Activated CD8-positive, alpha-beta T cell treated with anti-CD3 and anti-CD28 coated beads, Interleukin-2, amount 10 ng/mL, durations not matched to agents 7 days and 5 days (primary cell): ENCODE data around the gene PISD. TPM values are rescaled to one million over a fixed set of nuclear protein-coding genes. Genes with fewer than 3 reads are reported as not detected.
A peak's percentile ranks its signal among the peaks of the same experiment; 100 is the strongest.

Experiments
- ATAC-seq: fragments of 150-1000 bp; cut with Tn5 transposase; one replicate; pipeline ENCODE4 v1.10.0; 2021; ENCODE audit warnings: moderate library complexity
- CTCF ChIA-PET: fragments of 350-600 bp; sonication (Branson Sonifier 250); formaldehyde crosslinking; loops from one replicate; lab custom pipeline; 2021; ENCODE audit warnings: antibody characterized with exemption; lab: Charles Lee
- POLR2A ChIA-PET: fragments of 350-600 bp; sonication (Branson Sonifier 250); formaldehyde crosslinking; loops from one replicate; lab custom pipeline; 2021; ENCODE audit warnings: antibody characterized with exemption; lab: Charles Lee
- DNase-seq: peaks from one replicate; pipeline ENCODE4 v3.0.0-alpha.2; 2020
- H3K27ac Mint-ChIP-seq: one replicate; pipeline ENCODE4 v1.8.0; 2021; ENCODE audit warnings: mild to moderate bottlenecking, mixed read lengths
- H3K27me3 Mint-ChIP-seq: one replicate; pipeline ENCODE4 v1.8.0; 2021; ENCODE audit warnings: low read depth, mixed read lengths
- H3K36me3 Mint-ChIP-seq: one replicate; pipeline ENCODE4 v1.8.0; 2021; ENCODE audit warnings: low read depth, mixed read lengths
- H3K4me1 Mint-ChIP-seq: one replicate; pipeline ENCODE4 v1.8.0; 2021; ENCODE audit warnings: low read depth, mixed read lengths
- H3K4me3 Mint-ChIP-seq: one replicate; pipeline ENCODE4 v1.8.0; 2021; ENCODE audit warnings: mild to moderate bottlenecking, mixed read lengths
- H3K9me3 Mint-ChIP-seq: one replicate; pipeline ENCODE4 v1.8.0; 2022; ENCODE audit warnings: mixed read lengths; ENCODE audit not compliant: insufficient read depth
- microRNA-seq: library from miRNA; unstranded; fragments of <30 nt; microRNA quantifications from one replicate; pipeline ENCODE4 v1.2.0, GENCODE V29; 2022
- total RNA-seq, 2 experiments: library from RNA; stranded (reverse); gene quantifications; one replicate each; pipeline ENCODE4 v1.2.3, GENCODE V29; 2021

PISD gene
- total RNA-seq, 2 experiments from 2014 or later = 28.8 to 29.2 TPM

- no peak for ATAC-seq
- H3K9me3 Mint-ChIP-seq = no peaks in the 10 kb centered on the region
- no peak for DNase-seq
- peaks cover 62% of the 10 kb centered on the region for H3K36me3 Mint-ChIP-seq
- H3K4me3 Mint-ChIP-seq = no peak overlapping the region
- ChIA-PET CTCF (interaction anchor here (1.6 to 1.9 kb wide), 2 partner anchors 13 to 28 kb away, joined by 4 to 5 read pairs; no protein-coding TSS in a partner anchor), POLR2A (no interaction called here)
- no peaks in the 10 kb centered on the region for H3K27me3 Mint-ChIP-seq
- no peak overlapping the region for H3K27ac Mint-ChIP-seq
- peaks cover 35% of the 10 kb centered on the region for H3K4me1 Mint-ChIP-seq
Measured at GRCh38 chr22:31584804-31585160, 77.2 kb downstream of the PISD start.

- POLR2A ChIA-PET = interaction anchor here (0.5 kb wide), 1 partner anchor 9 kb away, joined by 3 read pairs; no protein-coding TSS in a partner anchor
- peaks cover 35% of the 10 kb centered on the region for H3K4me1 Mint-ChIP-seq
- no peaks in the 10 kb centered on the region for H3K9me3 Mint-ChIP-seq
- DNase-seq (no peak), ATAC-seq (no peak)
- peak overlapping the region; percentile 37 for H3K27ac Mint-ChIP-seq
- no peak overlapping the region for H3K4me3 Mint-ChIP-seq
- H3K27me3 Mint-ChIP-seq = no peaks in the 10 kb centered on the region
- H3K36me3 Mint-ChIP-seq = peaks cover 61% of the 10 kb centered on the region
- CTCF ChIA-PET = interaction anchor here (0.8 to 2.3 kb wide), 6 partner anchors 13 to 55 kb away, joined by 3 to 9 read pairs (median 4); no protein-coding TSS in a partner anchor
Measured at GRCh38 chr22:31583861-31584485, 78.0 kb downstream of the PISD start.

- Mint-ChIP-seq H3K27ac (peak overlapping the region; percentile 4), H3K9me3 (no peaks in the 10 kb centered on the region)
Measured at GRCh38 chr22:31579835-31580242, 82.2 kb downstream of the PISD start.

GRCh38 chr22:31578171-31578570, 83.8 kb downstream of the PISD start:
- DNase-seq (no peak), ATAC-seq (no peak)
- H3K27ac Mint-ChIP-seq = no peak overlapping the region
- peaks cover 9% of the 10 kb centered on the region for H3K4me1 Mint-ChIP-seq
- H3K36me3 Mint-ChIP-seq = peaks cover 42% of the 10 kb centered on the region
- H3K4me3 Mint-ChIP-seq = no peak overlapping the region
- POLR2A ChIA-PET = no interaction called here
- CTCF ChIA-PET = no interaction called here
- no peaks in the 10 kb centered on the region for H3K27me3 Mint-ChIP-seq
- no peaks in the 10 kb centered on the region for H3K9me3 Mint-ChIP-seq

More at GRCh38 chr22:31579835-31580242, 82.2 kb downstream of the PISD start:
- ChIA-PET POLR2A (no interaction called here), CTCF (no interaction called here)
- no peak for DNase-seq
- Mint-ChIP-seq H3K4me3 (no peak overlapping the region), H3K36me3 (peaks cover 49% of the 10 kb centered on the region), H3K4me1 (peaks cover 26% of the 10 kb centered on the region), H3K27me3 (no peaks in the 10 kb centered on the region)
- ATAC-seq = no peak

- CTCF ChIA-PET = no interaction called here
- peaks cover 42% of the 10 kb centered on the region for H3K36me3 Mint-ChIP-seq
- POLR2A ChIA-PET = no interaction called here
- H3K4me1 Mint-ChIP-seq = peaks cover 9% of the 10 kb centered on the region
- no peaks in the 10 kb centered on the region for H3K9me3 Mint-ChIP-seq
- no peak overlapping the region for H3K27ac Mint-ChIP-seq
- DNase-seq = no peak
- H3K4me3 Mint-ChIP-seq = no peak overlapping the region
- no peak for ATAC-seq
- H3K27me3 Mint-ChIP-seq = no peaks in the 10 kb centered on the region
Measured at GRCh38 chr22:31577711-31578110, 84.3 kb downstream of the PISD start.

GRCh38 chr22:31575190-31575589, 86.8 kb downstream of the PISD start:
- Mint-ChIP-seq H3K36me3 (peaks cover 52% of the 10 kb centered on the region), H3K4me1 (peaks cover 4% of the 10 kb centered on the region), H3K27me3 (no peaks in the 10 kb centered on the region), H3K27ac (peak overlapping the region; percentile 20), H3K9me3 (no peaks in the 10 kb centered on the region), H3K4me3 (no peak overlapping the region)
- ATAC-seq (no peak), DNase-seq (no peak)
- ChIA-PET POLR2A (interaction anchor here (0.7 to 0.9 kb wide), 2 partner anchors 9 to 55 kb away, joined by 3 read pairs; no protein-coding TSS in a partner anchor), CTCF (interaction anchor here (1.6 to 2.0 kb wide), 2 partner anchors 19 to 59 kb away, joined by 3 to 4 read pairs; no protein-coding TSS in a partner anchor)

GRCh38 chr22:31574055-31574670, 87.9 kb downstream of the PISD start:
- no peaks in the 10 kb centered on the region for H3K9me3 Mint-ChIP-seq
- no peak overlapping the region for H3K27ac Mint-ChIP-seq
- H3K36me3 Mint-ChIP-seq = peaks cover 51% of the 10 kb centered on the region
- no peak overlapping the region for H3K4me3 Mint-ChIP-seq
- CTCF ChIA-PET = interaction anchor here (0.7 to 2.0 kb wide), 4 partner anchors 17 to 216 kb away, joined by 3 to 4 read pairs (median 3); no protein-coding TSS in a partner anchor
- ATAC-seq (no peak), DNase-seq (no peak)
- POLR2A ChIA-PET = no interaction called here
- H3K27me3 Mint-ChIP-seq = no peaks in the 10 kb centered on the region
- peaks cover 7% of the 10 kb centered on the region for H3K4me1 Mint-ChIP-seq

- no peak overlapping the region for H3K4me3 Mint-ChIP-seq
- DNase-seq (no peak), ATAC-seq (no peak)
- no peak overlapping the region for H3K27ac Mint-ChIP-seq
- H3K36me3 Mint-ChIP-seq = peaks cover 53% of the 10 kb centered on the region
- no peaks in the 10 kb centered on the region for H3K9me3 Mint-ChIP-seq
- POLR2A ChIA-PET = no interaction called here
- H3K4me1 Mint-ChIP-seq = peaks cover 7% of the 10 kb centered on the region
- CTCF ChIA-PET = no interaction called here
- H3K27me3 Mint-ChIP-seq = no peaks in the 10 kb centered on the region
Measured at GRCh38 chr22:31572939-31573338, 89.1 kb downstream of the PISD start.

- H3K36me3 Mint-ChIP-seq = peaks cover 51% of the 10 kb centered on the region
- H3K4me1 Mint-ChIP-seq = peaks cover 7% of the 10 kb centered on the region
- ChIA-PET POLR2A (no interaction called here), CTCF (no interaction called here)
- no peaks in the 10 kb centered on the region for H3K9me3 Mint-ChIP-seq
- H3K27ac Mint-ChIP-seq = peak overlapping the region; percentile 32
- DNase-seq (no peak), ATAC-seq (no peak)
- no peak overlapping the region for H3K4me3 Mint-ChIP-seq
- H3K27me3 Mint-ChIP-seq = no peaks in the 10 kb centered on the region
Measured at GRCh38 chr22:31569126-31569525, 92.9 kb downstream of the PISD start.

Small RNA genes within 50 kb of the gene (microRNA-seq; reads per million reads assigned to microRNA genes)
- gene MIR7109 = not detected

Other genes starting within 250 kb of the PISD start
- gene EIF4ENIF1, start 172.4 kb downstream of the PISD start, total RNA-seq = 10 to 100 TPM; 34.6 to 39.3 TPM
- 100 to 1,000 TPM; 136 to 141 TPM for gene SFI1, start 165.7 kb downstream of the PISD start, total RNA-seq
- 10 to 100 TPM; 64.0 to 65.3 TPM for gene PRR14L, start 87.9 kb upstream of the PISD start, total RNA-seq
- 10 to 100 TPM; 43.5 to 45.6 TPM for gene DEPDC5, start 91.8 kb upstream of the PISD start, total RNA-seq